GM12865 (cell line): ENCODE data around the gene KLHL22.
"Not testable (repeated sequence)": the region's sequence is repeated elsewhere in the genome, so short reads cannot be mapped to it uniquely, and the experiment has no call there.

Source experiments
- DNase-seq: peaks from one replicate; pipeline ENCODE4 v3.0.0; 2010; ENCODE audit warnings: low read depth
- H3K4me3 ChIP-seq: 2 replicates; pipeline ENCODE4 v1.5.1; 2011; ENCODE audit warnings: mild to moderate bottlenecking, low read depth, low read length, control low read depth
- CTCF ChIP-seq: IDR thresholded peaks from 2 replicates; pipeline ENCODE4 v1.5.1; 2011; ENCODE audit warnings: low read length, control low read depth, low read depth, inconsistent platforms; ENCODE audit not compliant: insufficient read depth; ENCODE audit errors: missing control alignments

KLHL22 gene

GRCh38 chr22:20419664-20419951 lies 76.0 kb downstream of the KLHL22 start:
- no peak overlapping the region for H3K4me3 ChIP-seq
- TF ChIP-seq CTCF: no peak
- DNase-seq: no peak

- peak; percentile 87 for TF ChIP-seq CTCF
- DNase-seq: peak; percentile 80
- no peak overlapping the region for H3K4me3 ChIP-seq
Observed at GRCh38 chr22:20418211-20418788, 77.3 kb downstream of the KLHL22 start.

GRCh38 chr22:20415699-20416098 lies 79.9 kb downstream of the KLHL22 start:
- DNase-seq, H3K4me3 ChIP-seq: not testable (repeated sequence)

- H3K4me3 ChIP-seq, DNase-seq: not testable (repeated sequence)
Observed at GRCh38 chr22:20415241-20415640, 80.4 kb downstream of the KLHL22 start.

- DNase-seq: no peak
- TF ChIP-seq CTCF: no peak
- H3K4me3 ChIP-seq: no peak overlapping the region
Observed at GRCh38 chr22:20414450-20414849, 81.1 kb downstream of the KLHL22 start.

GRCh38 chr22:20414059-20414440 lies 81.5 kb downstream of the KLHL22 start:
- no peak for TF ChIP-seq CTCF
- DNase-seq: no peak
- no peak overlapping the region for H3K4me3 ChIP-seq

GRCh38 chr22:20413217-20414058 lies 82.2 kb downstream of the KLHL22 start:
- TF ChIP-seq CTCF: no peak
- DNase-seq: no peak
- no peak overlapping the region for H3K4me3 ChIP-seq

- H3K4me3 ChIP-seq: no peak overlapping the region
Observed at GRCh38 chr22:20412474-20413216, 83.0 kb downstream of the KLHL22 start.

GRCh38 chr22:20409385-20409784 lies 86.2 kb downstream of the KLHL22 start:
- not testable (repeated sequence) for DNase-seq, H3K4me3 ChIP-seq

More at GRCh38 chr22:20412474-20413216, 83.0 kb downstream of the KLHL22 start:
- no peak for TF ChIP-seq CTCF
- no peak for DNase-seq
